GM19438 (cell line): ENCODE data around the gene GORASP2.
"Not testable (repeated sequence)": the region's sequence is repeated elsewhere in the genome, so short reads cannot be mapped to it uniquely, and the experiment has no call there.

ENCODE experiments used
- ATAC-seq: cut with Tn5 transposase; IDR thresholded peaks from one replicate; pipeline ENCODE4 v1.9.1; 2021; ENCODE audit warnings: low read depth; ENCODE audit not compliant: unreplicated experiment

GORASP2 gene

GRCh38 chr2:170928824-170929685 is at the start of gene GORASP2:
GORASP2 (plus strand) TSS chr2:170929253; CDS start chr2:170929341, 88 bp downstream.
- ATAC-seq: peak; percentile 94

- no peak for ATAC-seq
These were observed 47.2 kb upstream of the GORASP2 start for GRCh38 chr2:170881840-170882239.

GRCh38 chr2:170882758-170883157 is 46.3 kb upstream of the GORASP2 start:
- no peak for ATAC-seq

- no peak for ATAC-seq
These were observed 45.4 kb upstream of the GORASP2 start for GRCh38 chr2:170883683-170884082.

GRCh38 chr2:170885130-170885791 is 43.8 kb upstream of the GORASP2 start:
- no peak for ATAC-seq

GRCh38 chr2:170886386-170886785 is 42.7 kb upstream of the GORASP2 start:
- ATAC-seq: no peak

GRCh38 chr2:170887496-170887895 is 41.6 kb upstream of the GORASP2 start:
- ATAC-seq: no peak

GRCh38 chr2:170887896-170888295 is 41.2 kb upstream of the GORASP2 start:
- no peak for ATAC-seq

- no peak for ATAC-seq
These were observed 37.2 kb upstream of the GORASP2 start for GRCh38 chr2:170891893-170892292.

GRCh38 chr2:170892391-170892951 is 36.6 kb upstream of the GORASP2 start:
- ATAC-seq: no peak

- ATAC-seq: no peak
These were observed 33.9 kb upstream of the GORASP2 start for GRCh38 chr2:170895023-170895757.

GRCh38 chr2:170896622-170897021 is 32.4 kb upstream of the GORASP2 start:
- no peak for ATAC-seq

- no peak for ATAC-seq
These were observed 31.9 kb upstream of the GORASP2 start for GRCh38 chr2:170897108-170897507.

GRCh38 chr2:170905864-170906263 is 23.2 kb upstream of the GORASP2 start:
- no peak for ATAC-seq

- no peak for ATAC-seq
These were observed 17.7 kb upstream of the GORASP2 start for GRCh38 chr2:170911314-170911889.

- ATAC-seq: not testable (repeated sequence)
These were observed 13.9 kb upstream of the GORASP2 start for GRCh38 chr2:170914994-170915666.

- ATAC-seq: no peak
These were observed 11.7 kb upstream of the GORASP2 start for GRCh38 chr2:170917219-170917913.

- no peak for ATAC-seq
These were observed 11.1 kb upstream of the GORASP2 start for GRCh38 chr2:170917957-170918356.

- not testable (repeated sequence) for ATAC-seq
These were observed 7.2 kb upstream of the GORASP2 start for GRCh38 chr2:170921873-170922272.
